Measurements from ENCODE around the gene DPY19L3.
"Not testable (repeated sequence)": the region's sequence is repeated elsewhere in the genome, so short reads cannot be mapped to it uniquely, and the experiment has no call there.

Gene DPY19L3

DNA sequence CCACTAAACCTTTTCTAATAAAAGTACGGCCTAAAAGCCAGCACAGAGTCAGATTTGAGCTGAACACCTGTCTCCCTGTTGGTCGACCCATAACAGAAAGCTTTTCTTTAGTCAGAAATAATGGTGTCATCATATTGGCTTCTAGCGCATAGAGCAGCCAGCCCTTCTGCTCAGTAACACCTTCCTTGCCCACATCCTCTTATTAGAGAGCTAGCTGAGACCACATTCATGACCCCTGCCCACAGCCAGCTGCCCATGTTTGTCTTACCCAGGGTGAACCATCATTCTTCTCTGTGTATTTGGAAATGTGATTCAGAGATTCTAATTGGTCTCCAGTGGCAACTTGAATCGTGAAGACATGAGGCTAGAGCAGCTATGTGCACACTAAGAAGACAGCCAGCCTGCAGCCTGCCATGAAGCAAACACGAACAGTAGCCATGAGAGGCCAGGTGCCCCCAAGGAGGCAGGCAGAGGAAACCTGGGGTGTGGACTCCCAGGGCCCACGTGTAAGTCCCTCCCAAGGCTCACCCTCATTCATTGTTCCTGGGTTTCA, 93.2 kb downstream of the DPY19L3 start:
- Mint-ChIP-seq H3K4me1 (peaks cover 6% of the 10 kb centered on the region), H3K9me3 (no peaks in the 10 kb centered on the region), H3K4me3 (no peak overlapping the region), H3K27ac (no peak overlapping the region), H3K27me3 (no peaks in the 10 kb centered on the region), H3K36me3 (no peaks in the 10 kb centered on the region)

GRCh38 chr19:32512498-32512897, 106.9 kb downstream of the DPY19L3 start:
- H3K36me3 Mint-ChIP-seq, H3K4me3 Mint-ChIP-seq, H3K4me1 Mint-ChIP-seq, H3K27ac Mint-ChIP-seq, H3K9me3 Mint-ChIP-seq, H3K27me3 Mint-ChIP-seq: not testable (repeated sequence)

DNA sequence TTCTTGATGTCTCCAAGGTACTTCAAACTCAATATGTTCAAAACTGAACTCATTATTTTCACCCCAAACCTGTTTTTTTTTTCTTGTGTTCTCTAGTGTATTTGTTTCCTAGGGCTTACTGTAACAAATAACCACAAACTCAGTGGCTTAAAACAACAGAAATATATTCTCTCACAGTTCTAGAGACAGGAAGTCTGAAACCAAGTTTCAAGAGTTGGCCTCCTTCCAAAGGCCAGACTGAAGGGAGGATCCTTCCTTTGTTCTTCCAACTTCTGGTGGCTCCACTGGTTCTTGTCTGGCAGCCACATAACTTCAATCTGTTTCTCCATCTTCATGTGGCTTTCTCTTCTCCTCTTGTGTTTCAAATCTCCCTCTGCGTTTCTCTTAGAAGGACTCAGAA, 113.5 kb downstream of the DPY19L3 start:
- H3K4me1 Mint-ChIP-seq = peaks cover 29% of the 10 kb centered on the region
- H3K27ac Mint-ChIP-seq = peak overlapping the region; percentile 26
- no peaks in the 10 kb centered on the region for H3K27me3 Mint-ChIP-seq
- H3K4me3 Mint-ChIP-seq = peak overlapping the region; percentile 3
- peaks cover 2% of the 10 kb centered on the region for H3K36me3 Mint-ChIP-seq
- H3K9me3 Mint-ChIP-seq = peaks cover 4% of the 10 kb centered on the region

GRCh38 chr19:32522967-32523366, 117.4 kb downstream of the DPY19L3 start:
- peaks cover 23% of the 10 kb centered on the region for H3K4me1 Mint-ChIP-seq
- no peak overlapping the region for H3K4me3 Mint-ChIP-seq
- H3K27me3 Mint-ChIP-seq = peaks cover 4% of the 10 kb centered on the region
- no peak overlapping the region for H3K27ac Mint-ChIP-seq
- H3K36me3 Mint-ChIP-seq = no peaks in the 10 kb centered on the region
- no peaks in the 10 kb centered on the region for H3K9me3 Mint-ChIP-seq

DNA sequence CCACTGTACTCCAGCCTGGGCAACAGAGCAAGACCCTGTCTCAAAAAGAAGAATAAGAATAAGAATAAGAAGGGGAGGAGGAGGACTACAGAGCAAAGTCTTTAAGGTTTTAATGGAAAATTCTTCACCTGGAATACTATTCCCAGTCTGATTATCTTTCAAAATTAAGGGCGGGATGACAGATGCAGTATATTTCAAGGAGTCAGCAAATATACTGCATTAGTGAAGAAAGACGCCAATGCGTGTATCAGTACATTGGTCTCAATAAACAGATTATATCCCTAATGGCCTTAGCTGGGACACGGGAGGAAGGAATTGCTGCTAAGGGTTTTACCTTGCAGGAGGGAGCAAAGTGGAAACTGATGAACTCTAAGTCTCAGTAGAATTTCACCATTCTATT, 121.3 kb downstream of the DPY19L3 start:
- H3K27ac Mint-ChIP-seq = no peak overlapping the region

DNA sequence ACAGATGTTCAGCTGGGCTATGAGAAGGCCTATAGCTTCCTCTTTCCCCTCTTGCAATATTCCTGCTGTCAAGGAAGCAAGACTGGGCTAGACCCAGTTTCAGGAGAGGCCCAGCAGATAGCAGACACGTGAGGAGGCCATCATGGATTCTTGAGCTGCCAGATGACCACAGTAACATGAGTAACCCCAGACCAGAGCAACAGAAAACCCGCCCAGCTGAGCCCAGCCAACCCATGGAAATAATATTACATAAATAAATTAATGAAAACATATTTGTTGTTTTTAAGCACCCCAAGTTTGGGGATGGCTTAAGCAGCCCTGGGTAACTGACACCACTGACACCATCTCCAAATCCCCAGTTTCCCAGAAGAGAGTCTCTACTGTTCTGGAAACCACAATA, 125.2 kb downstream of the DPY19L3 start:
- Mint-ChIP-seq H3K4me3 (no peak overlapping the region), H3K27ac (no peak overlapping the region), H3K36me3 (peaks cover 2% of the 10 kb centered on the region), H3K27me3 (peaks cover 9% of the 10 kb centered on the region), H3K4me1 (no peaks in the 10 kb centered on the region), H3K9me3 (no peaks in the 10 kb centered on the region)

More for the DNA sequence above, 121.3 kb downstream of the DPY19L3 start:
- no peaks in the 10 kb centered on the region for H3K9me3 Mint-ChIP-seq
- H3K27me3 Mint-ChIP-seq = peaks cover 4% of the 10 kb centered on the region
- no peak overlapping the region for H3K4me3 Mint-ChIP-seq
- H3K4me1 Mint-ChIP-seq = no peaks in the 10 kb centered on the region
- H3K36me3 Mint-ChIP-seq = peaks cover 2% of the 10 kb centered on the region

DNA sequence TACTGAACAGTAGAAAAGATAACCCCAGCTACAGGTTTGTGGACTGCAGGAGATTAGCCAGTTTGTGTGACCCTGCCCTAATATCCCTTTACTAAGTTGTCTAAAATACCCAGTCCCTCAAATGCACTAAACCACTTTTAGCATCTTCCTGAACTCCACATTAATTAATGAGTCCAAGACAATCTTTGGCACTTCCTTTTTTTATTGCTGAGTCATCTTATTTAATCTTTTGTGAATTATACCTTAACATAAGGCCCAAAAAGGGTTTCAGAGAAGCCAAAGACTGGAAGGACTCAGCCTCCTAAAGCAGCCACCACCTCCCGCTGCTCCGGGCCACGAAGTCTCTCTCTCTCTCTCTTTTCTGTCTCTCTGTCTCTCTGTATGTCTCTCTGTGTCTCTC, 126.7 kb downstream of the DPY19L3 start:
- Mint-ChIP-seq H3K4me3 (no peak overlapping the region), H3K4me1 (no peaks in the 10 kb centered on the region), H3K9me3 (no peaks in the 10 kb centered on the region), H3K36me3 (peaks cover 2% of the 10 kb centered on the region), H3K27ac (no peak overlapping the region), H3K27me3 (peaks cover 4% of the 10 kb centered on the region)

Measured in activated naive CD4-positive, alpha-beta T cell treated with anti-CD3 and anti-CD28 coated beads, Interleukin-2, amount 50 U/mL, for 24 hours (primary cell).